Breast epithelium (tissue), 4 donors: ENCODE data around the gene SLC23A1. TPM values are rescaled to one million over a fixed set of nuclear protein-coding genes. Genes with fewer than 3 reads are reported as not detected.

Experiments
- DNase-seq, 2 donors: peaks; one replicate each; pipeline ENCODE4 v3.0.0-alpha.2; 2019; ENCODE audit warnings: low spot score in 2 of 2
- H3K27ac ChIP-seq, 2 donors: fragments of 200-600 bp; sonication (generic) in 1 of 2; one replicate each; pipeline ENCODE4 v1.5.1; 2016 to 2019; ENCODE audit warnings: mild to moderate bottlenecking in 1 of 2
- H3K27me3 ChIP-seq, 2 donors: fragments of 200-600 bp; sonication (generic) in 1 of 2; one replicate each; pipeline versions ENCODE4 v1.5.1 to v1.6.0; 2017 to 2019; ENCODE audit warnings: control low read depth in 1 of 2, mild to moderate bottlenecking in 1 of 2
- H3K36me3 ChIP-seq: fragments of 200-600 bp; one replicate; pipeline ENCODE4 v1.5.1; 2019
- H3K4me1 ChIP-seq, 2 donors: fragments of 200-600 bp; sonication (generic); one replicate each; pipeline ENCODE4 v1.5.1; 2016 to 2019; ENCODE audit warnings: control low read depth in 1 of 2
- H3K4me3 ChIP-seq, 3 donors: fragments of 200-600 bp; sonication (generic); 1 replicate in 2 of 3; 2 replicates in 1 of 3; pipeline ENCODE4 v1.5.1; 2016 to 2019; ENCODE audit warnings: mild to moderate bottlenecking in 3 of 3, moderate library complexity in 2 of 3
- H3K9me3 ChIP-seq, 2 donors: fragments of 200-600 bp; sonication (generic) in 1 of 2; one replicate each; pipeline ENCODE4 v1.5.1; 2016 to 2019; ENCODE audit warnings: control low read depth in 1 of 2
- CTCF ChIP-seq, 3 donors: fragments of 450-650 bp; IDR thresholded peaks; one replicate each; pipeline ENCODE4 v1.5.1; 2016 to 2017; ENCODE audit warnings: antibody characterized with exemption in 3 of 3, mild to moderate bottlenecking in 3 of 3, moderate library complexity in 3 of 3
- POLR2A ChIP-seq: fragments of 450-650 bp; IDR thresholded peaks from one replicate; pipeline ENCODE4 v1.6.1; 2016; ENCODE audit warnings: antibody characterized with exemption, mild to moderate bottlenecking, moderate library complexity
- POLR2AphosphoS5 ChIP-seq, 3 donors: sonication (generic); formaldehyde crosslinking; IDR thresholded peaks; one replicate each; pipeline ENCODE4 v1.6.1; 2017; ENCODE audit warnings: antibody characterized with exemption in 3 of 3
- intact Hi-C: fragments of 100-400 bp; cut with DNase I; formaldehyde crosslinking; loops from one replicate; pipeline ENCODE4 v1.15.1; 2023; ENCODE audit warnings: low total_unique reads
- total RNA-seq, 3 donors: library from RNA; depleted of rRNA; stranded (reverse); fragments of >200 nt; gene quantifications; one replicate each; pipeline ENCODE4 v1.1.0, GENCODE V29; 2016

SLC23A1 gene
- total RNA-seq, 3 donors from 2014 or later: 0.33 to 1.0 TPM; not detected in 1

GRCh38 chr5:139341689-139342422 lies 41.2 kb downstream of the SLC23A1 start, which contains the start of gene PAIP2:
PAIP2 (plus strand) TSS chr5:139341854; CDS start chr5:139363785, 21,931 bp downstream.
- no peaks in the 10 kb centered on the region for H3K27me3 ChIP-seq
- intact Hi-C loops: no loop called here
- TF ChIP-seq POLR2A (peak; percentile 93), POLR2AphosphoS5 (IDR thresholded peaks at IDR 0.05) (peak; percentile 96 to 99 (median 99)), CTCF (IDR thresholded peaks at IDR 0.05) (peak; percentile 51 to 86 (median 57))
- H3K27ac ChIP-seq: peak within 1 kb of the TSS; percentile 98 to 100
- peak; percentile 97 to 98 for DNase-seq
- no peaks in the 10 kb centered on the region for H3K36me3 ChIP-seq
- H3K9me3 ChIP-seq: no peaks in the 10 kb centered on the region
- H3K4me3 ChIP-seq: peak within 1 kb of the TSS; percentile 74 to 99 (median 95)
- H3K4me1 ChIP-seq: peaks cover 0 to 4% of the 10 kb centered on the region in 2 donors

DNA sequence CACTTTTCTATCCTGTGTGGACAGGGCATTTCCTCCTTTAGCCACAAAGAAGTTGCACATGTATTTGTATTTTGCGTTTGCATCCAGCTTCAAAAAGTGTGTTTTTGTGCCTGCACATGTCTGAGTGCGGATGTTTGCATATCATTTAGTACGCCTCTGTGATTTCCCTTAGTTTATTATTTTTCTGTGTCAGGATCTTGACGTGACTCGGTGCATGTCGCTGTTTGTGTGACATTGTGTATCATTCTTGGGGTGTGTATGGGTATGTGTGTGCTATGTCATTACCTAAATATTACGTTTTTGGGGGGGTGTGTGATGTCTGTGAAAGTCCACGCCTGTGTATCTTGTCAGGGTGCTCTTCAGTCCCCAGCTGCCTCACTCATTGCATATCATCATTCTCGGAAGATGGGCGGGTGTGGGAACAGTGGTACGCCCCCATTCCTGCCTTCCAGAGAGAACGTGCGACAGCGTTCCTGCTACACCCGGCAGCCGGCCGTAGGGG lies 41.9 kb downstream of the SLC23A1 start:
- no peak for TF ChIP-seq POLR2A
- TF ChIP-seq CTCF (IDR thresholded peaks at IDR 0.05): no peak
- TF ChIP-seq POLR2AphosphoS5 (IDR thresholded peaks at IDR 0.05): no peak
- intact Hi-C loops: no loop called here

GRCh38 chr5:139340051-139340450 lies 43.0 kb downstream of the SLC23A1 start:
- intact Hi-C loops: no loop called here
- H3K27me3 ChIP-seq: no peaks in the 10 kb centered on the region
- TF ChIP-seq CTCF (IDR thresholded peaks at IDR 0.05) (no peak), POLR2A (no peak), POLR2AphosphoS5 (IDR thresholded peaks at IDR 0.05) (no peak)
- no peak for DNase-seq
- peaks cover 0 to 3% of the 10 kb centered on the region in 2 donors for H3K4me1 ChIP-seq
- no peak overlapping the region for H3K27ac ChIP-seq
- H3K4me3 ChIP-seq: no peak overlapping the region
- H3K9me3 ChIP-seq: no peaks in the 10 kb centered on the region
- H3K36me3 ChIP-seq: no peaks in the 10 kb centered on the region

More for the DNA sequence above, 41.9 kb downstream of the SLC23A1 start:
- Histone ChIP-seq H3K36me3 (no peaks in the 10 kb centered on the region), H3K4me1 (peaks cover 0 to 4% of the 10 kb centered on the region in 2 donors), H3K9me3 (no peaks in the 10 kb centered on the region), H3K4me3 (peak overlapping the region; percentile 74 to 99 (median 95)), H3K27ac (peak overlapping the region; percentile 98 to 100), H3K27me3 (no peaks in the 10 kb centered on the region)
- DNase-seq: no peak

- H3K36me3 ChIP-seq: no peaks in the 10 kb centered on the region
- no peak overlapping the region for H3K27ac ChIP-seq
- DNase-seq: no peak
- intact Hi-C loops: no loop called here
- TF ChIP-seq CTCF (IDR thresholded peaks at IDR 0.05) (no peak), POLR2AphosphoS5 (IDR thresholded peaks at IDR 0.05) (no peak), POLR2A (no peak)
- no peaks in the 10 kb centered on the region for H3K4me1 ChIP-seq
- H3K27me3 ChIP-seq: no peaks in the 10 kb centered on the region
- no peak overlapping the region for H3K4me3 ChIP-seq
- no peaks in the 10 kb centered on the region for H3K9me3 ChIP-seq
These were observed 47.3 kb downstream of the SLC23A1 start for GRCh38 chr5:139335811-139336210.

Other genes with a start within 250 kb of the SLC23A1 start
- gene SIL1, start 184.9 kb downstream of the SLC23A1 start, total RNA-seq: 10 to 100 TPM; 29.9 to 63.9 (median 48.2) TPM
- 100 to 1,000 TPM; 213 to 349 (median 279) TPM for gene MATR3, start 89.6 kb downstream of the SLC23A1 start, total RNA-seq
- gene PAIP2, start 41.4 kb downstream of the SLC23A1 start, total RNA-seq: 10 to 100 TPM; 86.3 to 95.4 (median 95.0) TPM
- gene MZB1, start 6.6 kb upstream of the SLC23A1 start, total RNA-seq: 10 to 100 TPM in 1 of 3 donors, 1 to 10 TPM in 1, not detected in 1; 8.6 to 35.4 TPM
- 1 to 10 TPM in 1 of 3 donors, under 1 TPM in 2; 0.32 to 1.3 (median 0.73) TPM for gene PROB1, start 11.8 kb upstream of the SLC23A1 start, total RNA-seq
- gene SPATA24, start 20.8 kb upstream of the SLC23A1 start, total RNA-seq: 1 to 10 TPM in 2 of 3 donors, under 1 TPM in 1; 0.98 to 2.4 (median 2.2) TPM
- 1 to 10 TPM; 5.4 to 9.5 (median 7.6) TPM for gene DNAJC18, start 56.2 kb upstream of the SLC23A1 start, total RNA-seq
- gene ECSCR, start 79.4 kb upstream of the SLC23A1 start, total RNA-seq: 10 to 100 TPM in 2 of 3 donors, 1 to 10 TPM in 1; 6.6 to 39.3 (median 17.4) TPM
- gene SMIM33, start 87.7 kb upstream of the SLC23A1 start, total RNA-seq: not detected
- gene STING1, start 99.5 kb upstream of the SLC23A1 start, total RNA-seq: 10 to 100 TPM; 22.0 to 47.9 (median 39.0) TPM
- gene UBE2D2, start 178.0 kb upstream of the SLC23A1 start, total RNA-seq: 10 to 100 TPM; 55.1 to 68.3 (median 58.1) TPM